HFFc6 (cell line): ENCODE results near the gene DENND5A. TPM values are rescaled to one million over a fixed set of nuclear protein-coding genes. Genes with fewer than 3 reads are reported as not detected.
A peak's percentile ranks its signal among the peaks of the same experiment; 100 is the strongest.

Experiments used
- DNase-seq: peaks from one replicate; pipeline ENCODE4 v3.0.0-alpha.2; 2018
- H3K27ac Mint-ChIP-seq: 2 replicates; pipeline ENCODE4 v1.8.0; 2020; ENCODE audit warnings: mild to moderate bottlenecking, mixed read lengths
- H3K27me3 Mint-ChIP-seq: 2 replicates; pipeline ENCODE4 v1.8.0; 2021; ENCODE audit warnings: mild to moderate bottlenecking, moderate library complexity, mixed read lengths; ENCODE audit not compliant: insufficient read depth
- H3K36me3 Mint-ChIP-seq: 2 replicates; pipeline ENCODE4 v1.8.0; 2021; ENCODE audit warnings: low read depth, mixed read lengths
- H3K4me1 Mint-ChIP-seq: 2 replicates; pipeline ENCODE4 v1.8.0; 2020; ENCODE audit warnings: low read depth, mixed read lengths
- H3K4me3 Mint-ChIP-seq: 2 replicates; pipeline ENCODE4 v1.8.0; 2020; ENCODE audit warnings: mild to moderate bottlenecking, moderate library complexity, mixed read lengths
- H3K9me3 Mint-ChIP-seq: 2 replicates; pipeline ENCODE4 v1.8.0; 2020; ENCODE audit warnings: mild to moderate bottlenecking, mixed read lengths
- CTCF ChIP-seq: fragments of 200-600 bp; sonication (generic); IDR thresholded peaks from 2 replicates; pipeline ENCODE4 v1.5.0; 2021; ENCODE audit warnings: antibody characterized with exemption, mild to moderate bottlenecking
- total RNA-seq, 6 experiments: library from RNA; stranded (reverse); fragmentation: NEBNext Ultra II Directional; extraction: Animal tissue kit (Norgen Biotek cat#: 25700); gene quantifications; 2 replicates in 1 of 6; 3 replicates in 5 of 6; pipeline ENCODE4 v1.2.3, GENCODE V29; 2021

Gene DENND5A
- total RNA-seq, 6 experiments from 2014 or later, result 82.0 to 106 (median 92.8) TPM

GRCh38 chr11:9123595-9124304, 141.4 kb downstream of the DENND5A start:
- H3K4me1 Mint-ChIP-seq, result no peaks in the 10 kb centered on the region
- no peak overlapping the region for H3K4me3 Mint-ChIP-seq
- no peaks in the 10 kb centered on the region for H3K27me3 Mint-ChIP-seq
- peaks cover 18% of the 10 kb centered on the region for H3K36me3 Mint-ChIP-seq
- no peak for DNase-seq
- H3K9me3 Mint-ChIP-seq, result no peaks in the 10 kb centered on the region
- H3K27ac Mint-ChIP-seq, result no peak overlapping the region
- TF ChIP-seq CTCF, result no peak

GRCh38 chr11:9121469-9121796, 143.7 kb downstream of the DENND5A start:
- DNase-seq, result no peak
- TF ChIP-seq CTCF, result no peak
- no peak overlapping the region for H3K27ac Mint-ChIP-seq
- H3K9me3 Mint-ChIP-seq, result no peaks in the 10 kb centered on the region
- no peaks in the 10 kb centered on the region for H3K27me3 Mint-ChIP-seq
- H3K4me3 Mint-ChIP-seq, result no peak overlapping the region
- H3K36me3 Mint-ChIP-seq, result peaks cover 13% of the 10 kb centered on the region
- peaks cover 7% of the 10 kb centered on the region for H3K4me1 Mint-ChIP-seq

- DNase-seq, result no peak
- H3K4me1 Mint-ChIP-seq, result peaks cover 7% of the 10 kb centered on the region
- no peaks in the 10 kb centered on the region for H3K27me3 Mint-ChIP-seq
- H3K4me3 Mint-ChIP-seq, result no peak overlapping the region
- peak; percentile 30 for TF ChIP-seq CTCF
- peaks cover 13% of the 10 kb centered on the region for H3K36me3 Mint-ChIP-seq
- no peak overlapping the region for H3K27ac Mint-ChIP-seq
- no peaks in the 10 kb centered on the region for H3K9me3 Mint-ChIP-seq
Measured at GRCh38 chr11:9120664-9121468, 144.3 kb downstream of the DENND5A start.

GRCh38 chr11:9118277-9118676, 146.9 kb downstream of the DENND5A start:
- no peak for DNase-seq
- H3K27ac Mint-ChIP-seq, result no peak overlapping the region
- peaks cover 7% of the 10 kb centered on the region for H3K4me1 Mint-ChIP-seq
- no peak for TF ChIP-seq CTCF
- no peak overlapping the region for H3K4me3 Mint-ChIP-seq
- peaks cover 29% of the 10 kb centered on the region for H3K36me3 Mint-ChIP-seq
- no peaks in the 10 kb centered on the region for H3K27me3 Mint-ChIP-seq
- peaks cover 3% of the 10 kb centered on the region; the same call in 1 of the 2 replicates for H3K9me3 Mint-ChIP-seq

- H3K9me3 Mint-ChIP-seq, result peaks cover 25% of the 10 kb centered on the region
- TF ChIP-seq CTCF, result no peak
- no peak for DNase-seq
- H3K27ac Mint-ChIP-seq, result no peak overlapping the region
- peaks cover 41% of the 10 kb centered on the region for H3K36me3 Mint-ChIP-seq
- no peaks in the 10 kb centered on the region for H3K27me3 Mint-ChIP-seq
- H3K4me3 Mint-ChIP-seq, result no peak overlapping the region
- no peaks in the 10 kb centered on the region for H3K4me1 Mint-ChIP-seq
Measured at GRCh38 chr11:9112075-9112474, 153.1 kb downstream of the DENND5A start.
